Neural cell (in vitro differentiated cells): ENCODE results near the gene ITPRID2. TPM values are rescaled to one million over a fixed set of nuclear protein-coding genes. Genes with fewer than 3 reads are reported as not detected.

ENCODE experiments used
- H2AFZ ChIP-seq: fragments of 200-600, 300-800 bp; sonication (generic), shearing (Covaris generic); 2 replicates; pipeline ENCODE4 v1.6.0; 2014; ENCODE audit warnings: low read depth, mild to moderate bottlenecking, antibody characterized with exemption, low read length, moderate library complexity
- H3F3A ChIP-seq: fragments of 200-600 bp; shearing (Covaris generic); 2 replicates; pipeline ENCODE4 v1.6.1; 2016; ENCODE audit warnings: mild to moderate bottlenecking, moderate library complexity, mixed read lengths, antibody characterized with exemption, low read length; ENCODE audit not compliant: insufficient read depth, poor library complexity, severe bottlenecking
- H3K27ac ChIP-seq: fragments of 200-600, 300-800 bp; sonication (generic), shearing (Covaris generic); 2 replicates; pipeline ENCODE4 v1.5.1; 2014; ENCODE audit warnings: mild to moderate bottlenecking, low read length, moderate library complexity
- H3K27me3 ChIP-seq: fragments of 300-800, 200-600 bp; sonication (generic), shearing (Covaris generic); 2 replicates; pipeline ENCODE4 v1.6.0; 2014; ENCODE audit warnings: mild to moderate bottlenecking, low read depth, low read length, moderate library complexity; ENCODE audit not compliant: insufficient read depth
- H3K36me3 ChIP-seq: fragments of 300-800, 200-600 bp; sonication (generic), shearing (Covaris generic); 2 replicates; pipeline ENCODE4 v1.5.1; 2014; ENCODE audit warnings: mild to moderate bottlenecking, antibody characterized with exemption, low read length, moderate library complexity; ENCODE audit not compliant: insufficient read depth
- H3K4me2 ChIP-seq: fragments of 300-800, 200-600 bp; sonication (generic), shearing (Covaris generic); 2 replicates; pipeline ENCODE4 v1.6.0; 2014; ENCODE audit warnings: mild to moderate bottlenecking, low read length
- H3K4me3 ChIP-seq: fragments of 300-800, 200-600 bp; sonication (generic), shearing (Covaris generic); 2 replicates; pipeline ENCODE4 v1.5.1; 2014; ENCODE audit warnings: mild to moderate bottlenecking, low read length, moderate library complexity
- H3K79me2 ChIP-seq: fragments of 200-600 bp; shearing (Covaris generic); replicated peaks from 2 replicates; pipeline ENCODE4 v1.6.0; 2014; ENCODE audit warnings: mild to moderate bottlenecking, low read length, moderate library complexity; ENCODE audit not compliant: insufficient read depth
- H3K9ac ChIP-seq: fragments of 300-800, 200-600 bp; sonication (generic), shearing (Covaris generic); 2 replicates; pipeline ENCODE4 v1.6.1; 2016; ENCODE audit warnings: mild to moderate bottlenecking, low read length, mixed read lengths
- H3K9me2 ChIP-seq: fragments of 200-600 bp; shearing (Covaris generic); 2 replicates; pipeline ENCODE4 v1.6.1; 2016; ENCODE audit warnings: mild to moderate bottlenecking, low read length, mixed read lengths; ENCODE audit not compliant: insufficient read depth
- H3K9me3 ChIP-seq: fragments of 200-600, 300-800 bp; sonication (generic), shearing (Covaris generic); 2 replicates; pipeline ENCODE4 v1.6.1; 2016; ENCODE audit warnings: mild to moderate bottlenecking, mixed run types, low read length, moderate library complexity, mixed read lengths
- H4K20me1 ChIP-seq: fragments of 200-600 bp; shearing (Covaris generic); 2 replicates; pipeline ENCODE4 v1.6.1; 2016; ENCODE audit warnings: mild to moderate bottlenecking, mixed run types; ENCODE audit not compliant: insufficient read depth
- EP300 ChIP-seq: fragments of 450-650 bp; conservative IDR thresholded peaks from 2 replicates; pipeline ENCODE4 v1.6.1; 2014; ENCODE audit warnings: antibody characterized with exemption, mild to moderate bottlenecking, moderate library complexity; ENCODE audit not compliant: poor library complexity, severe bottlenecking
- EZH2 ChIP-seq: fragments of 200-600, 300-800 bp; shearing (Covaris generic), sonication (generic); IDR thresholded peaks from 2 replicates; pipeline ENCODE4 v1.6.1; 2014; ENCODE audit warnings: antibody characterized with exemption, low read length, borderline replicate concordance, mild to moderate bottlenecking; ENCODE audit not compliant: insufficient read depth, poor library complexity, severe bottlenecking
- MXI1 ChIP-seq: fragments of 450-650 bp; conservative IDR thresholded peaks from 2 replicates; pipeline ENCODE4 v1.6.1; 2014; ENCODE audit warnings: antibody characterized with exemption, mild to moderate bottlenecking; ENCODE audit not compliant: poor library complexity, severe bottlenecking
- POLR2AphosphoS5 ChIP-seq: IDR thresholded peaks from 2 replicates; pipeline ENCODE4 v1.6.1; 2012
- RAD21 ChIP-seq: fragments of 450-650 bp; conservative IDR thresholded peaks from 2 replicates; pipeline ENCODE4 v1.6.1; 2014; ENCODE audit warnings: antibody characterized with exemption, mild to moderate bottlenecking, moderate library complexity
- REST ChIP-seq: IDR thresholded peaks from 2 replicates; pipeline ENCODE4 v1.6.1; 2012; ENCODE audit warnings: borderline replicate concordance
- SMC3 ChIP-seq: fragments of 450-650 bp; conservative IDR thresholded peaks from 2 replicates; pipeline ENCODE4 v1.6.1; 2014; ENCODE audit warnings: antibody characterized with exemption, mild to moderate bottlenecking, moderate library complexity; ENCODE audit not compliant: poor library complexity
- TAF1 ChIP-seq: IDR thresholded peaks from 2 replicates; pipeline ENCODE4 v1.6.1; 2012; ENCODE audit warnings: low read depth
- polyA plus RNA-seq: library from polyadenylated mRNA; depleted of rRNA; stranded (reverse); fragments of >200 nt; gene quantifications from 2 replicates; pipeline ENCODE4 v1.2.3, GENCODE V29; 2014
- TF ChIP-seq, protein P1 (sequence below): fragments of 450-650 bp; IDR thresholded peaks from 2 replicates; pipeline ENCODE4 v1.5.1; 2014; ENCODE audit warnings: antibody characterized with exemption, mild to moderate bottlenecking, moderate library complexity; ENCODE audit not compliant: poor library complexity, severe bottlenecking

Gene ITPRID2
- polyA plus RNA-seq, 1 donor from 2014 or later: 42.0 TPM

DNA sequence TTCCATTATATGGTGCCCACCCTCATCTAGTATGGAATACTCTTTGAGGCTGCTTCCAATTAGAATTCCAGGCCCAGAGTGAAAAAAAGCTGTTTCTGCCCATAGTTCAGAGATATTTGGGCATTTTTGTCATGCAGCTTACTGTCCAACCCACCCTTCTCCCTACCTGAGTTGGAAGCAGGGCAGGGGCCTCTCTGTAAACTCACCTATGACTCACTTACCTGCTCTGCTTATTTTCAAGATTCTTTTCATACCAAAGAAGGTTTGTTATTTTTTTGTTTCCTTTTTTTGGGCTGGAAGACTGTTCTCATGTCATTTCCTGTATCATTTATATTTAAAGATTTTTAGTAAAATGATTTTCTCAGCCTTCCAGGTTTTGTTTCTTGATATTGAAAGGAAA lies 55.7 kb downstream of the ITPRID2 start:
- Histone ChIP-seq H4K20me1 (no peaks in the 10 kb centered on the region), H3K4me2 (no peak overlapping the region), H3K79me2 (no peaks in the 10 kb centered on the region), H3K27me3 (no peaks in the 10 kb centered on the region), H3K27ac (no peak overlapping the region), H3K9me2 (no peaks in the 10 kb centered on the region), H3F3A (no peaks in the 10 kb centered on the region), H3K9me3 (no peaks in the 10 kb centered on the region), H3K9ac (no peak overlapping the region), H3K4me3 (no peak overlapping the region), H3K36me3 (no peaks in the 10 kb centered on the region), H2AFZ (no peak overlapping the region)
- TF ChIP-seq RAD21 (no peak), TAF1 (no peak), POLR2AphosphoS5 (no peak), SMC3 (no peak), REST (no peak), EP300 (no peak), MXI1 (no peak), EZH2 (no peak)
- TF ChIP-seq, protein P1, sequence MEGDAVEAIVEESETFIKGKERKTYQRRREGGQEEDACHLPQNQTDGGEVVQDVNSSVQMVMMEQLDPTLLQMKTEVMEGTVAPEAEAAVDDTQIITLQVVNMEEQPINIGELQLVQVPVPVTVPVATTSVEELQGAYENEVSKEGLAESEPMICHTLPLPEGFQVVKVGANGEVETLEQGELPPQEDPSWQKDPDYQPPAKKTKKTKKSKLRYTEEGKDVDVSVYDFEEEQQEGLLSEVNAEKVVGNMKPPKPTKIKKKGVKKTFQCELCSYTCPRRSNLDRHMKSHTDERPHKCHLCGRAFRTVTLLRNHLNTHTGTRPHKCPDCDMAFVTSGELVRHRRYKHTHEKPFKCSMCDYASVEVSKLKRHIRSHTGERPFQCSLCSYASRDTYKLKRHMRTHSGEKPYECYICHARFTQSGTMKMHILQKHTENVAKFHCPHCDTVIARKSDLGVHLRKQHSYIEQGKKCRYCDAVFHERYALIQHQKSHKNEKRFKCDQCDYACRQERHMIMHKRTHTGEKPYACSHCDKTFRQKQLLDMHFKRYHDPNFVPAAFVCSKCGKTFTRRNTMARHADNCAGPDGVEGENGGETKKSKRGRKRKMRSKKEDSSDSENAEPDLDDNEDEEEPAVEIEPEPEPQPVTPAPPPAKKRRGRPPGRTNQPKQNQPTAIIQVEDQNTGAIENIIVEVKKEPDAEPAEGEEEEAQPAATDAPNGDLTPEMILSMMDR: no peak

DNA sequence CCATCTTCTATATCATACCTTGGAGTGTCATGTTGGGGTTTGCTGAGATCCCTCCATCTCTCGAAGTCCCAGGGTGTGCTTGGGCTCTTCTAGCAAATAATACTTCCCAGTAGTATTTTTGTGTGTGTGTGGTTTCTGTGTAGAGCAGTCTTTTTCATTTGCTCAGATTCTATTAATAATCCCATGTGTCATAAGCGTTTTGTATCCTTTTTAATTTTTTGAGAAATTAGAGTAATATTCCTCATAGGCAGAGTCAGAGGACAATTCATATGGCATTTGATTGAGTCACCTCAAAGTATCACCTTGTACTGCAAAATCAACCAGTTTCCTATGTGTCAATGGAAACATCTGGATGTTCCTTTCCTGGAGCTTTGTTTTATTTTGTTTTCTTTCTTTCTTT lies 56.7 kb downstream of the ITPRID2 start:
- no peak overlapping the region for H3K4me3 ChIP-seq
- no peak overlapping the region for H3K9ac ChIP-seq
- H3K79me2 ChIP-seq: no peaks in the 10 kb centered on the region
- H3K9me2 ChIP-seq: no peaks in the 10 kb centered on the region
- H3K9me3 ChIP-seq: no peaks in the 10 kb centered on the region
- TF ChIP-seq, protein P1: no peak
- no peak for TF ChIP-seq REST
- TF ChIP-seq EZH2: no peak
- TF ChIP-seq TAF1: no peak
- TF ChIP-seq MXI1: no peak
- no peak for TF ChIP-seq EP300
- TF ChIP-seq POLR2AphosphoS5: no peak
- no peak for TF ChIP-seq RAD21
- TF ChIP-seq SMC3: no peak
- H3K36me3 ChIP-seq: no peaks in the 10 kb centered on the region
- H3K4me2 ChIP-seq: no peak overlapping the region
- no peaks in the 10 kb centered on the region for H3K27me3 ChIP-seq
- no peaks in the 10 kb centered on the region for H3F3A ChIP-seq
- H2AFZ ChIP-seq: no peak overlapping the region
- H3K27ac ChIP-seq: no peak overlapping the region
- H4K20me1 ChIP-seq: no peaks in the 10 kb centered on the region
